SJSA1 (cell line): ENCODE data around the gene APBB2. TPM values are rescaled to one million over a fixed set of nuclear protein-coding genes. Genes with fewer than 3 reads are reported as not detected.
"Not testable (repeated sequence)": the region's sequence is repeated elsewhere in the genome, so short reads cannot be mapped to it uniquely, and the experiment has no call there.

Experiments used
- DNase-seq, 2 experiments: peaks; one replicate each; pipeline ENCODE4 v3.0.0-alpha.2; 2015 to 2020; ENCODE audit warnings: low spot score in 2 of 2, low read depth in 1 of 2
- H3K27ac ChIP-seq: fragments of 250-450 bp; sonication (Bioruptor Pico); 2 replicates; pipeline ENCODE4 v1.5.1; 2020; ENCODE audit warnings: mild to moderate bottlenecking, moderate library complexity
- H3K27me3 ChIP-seq: fragments of 250-450 bp; sonication (Bioruptor Pico); replicated peaks from 2 replicates; pipeline ENCODE4 v1.5.1; 2020; ENCODE audit warnings: mild to moderate bottlenecking, moderate library complexity
- H3K36me3 ChIP-seq: fragments of 250-450 bp; sonication (Bioruptor Pico); 2 replicates; pipeline ENCODE4 v1.5.1; 2020; ENCODE audit warnings: mild to moderate bottlenecking
- H3K4me1 ChIP-seq: fragments of 250-450 bp; sonication (Bioruptor Pico); replicated peaks from 2 replicates; pipeline ENCODE4 v1.6.1; 2021; ENCODE audit warnings: mild to moderate bottlenecking
- H3K4me3 ChIP-seq: fragments of 250-450 bp; sonication (Bioruptor Pico); 2 replicates; pipeline ENCODE4 v1.5.1; 2020; ENCODE audit warnings: mild to moderate bottlenecking
- H3K9me3 ChIP-seq: fragments of 250-450 bp; sonication (Bioruptor Pico); replicated peaks from 2 replicates; pipeline ENCODE4 v1.5.1; 2020; ENCODE audit warnings: mild to moderate bottlenecking
- total RNA-seq: library from RNA; depleted of rRNA; stranded (reverse); fragments of >200 nt; shearing (Covaris generic); gene quantifications from 2 replicates; pipeline ENCODE4 v1.2.3, GENCODE V29; 2014

APBB2 gene
- total RNA-seq, 1 experiment from 2014 or later = 12.9 TPM

DNA sequence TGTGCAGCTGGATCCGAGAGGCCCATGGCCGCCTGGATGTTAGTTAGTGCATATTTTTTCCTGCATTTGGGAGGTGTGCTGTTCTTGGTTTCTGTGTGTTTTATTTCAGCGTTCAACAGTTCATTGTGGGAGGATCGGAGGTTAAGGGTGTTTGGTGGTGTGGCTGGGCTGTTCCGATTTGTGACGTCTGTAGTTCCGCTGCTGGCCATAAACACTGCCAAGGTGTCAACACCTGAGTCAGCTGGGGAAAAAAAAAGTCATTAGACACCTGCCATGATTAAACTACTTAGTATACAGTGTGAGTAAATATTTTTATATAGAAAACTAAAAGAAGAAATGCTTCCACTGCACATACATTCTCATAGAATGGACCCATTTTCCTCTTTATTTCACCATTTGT lies 200.2 kb downstream of the APBB2 start:
- Histone ChIP-seq H3K27me3 (no peaks in the 10 kb centered on the region), H3K4me1 (no peaks in the 10 kb centered on the region), H3K9me3 (no peaks in the 10 kb centered on the region), H3K4me3 (no peak overlapping the region), H3K27ac (no peak overlapping the region), H3K36me3 (no peaks in the 10 kb centered on the region)
- no peak for DNase-seq

GRCh38 chr4:41013746-41014145 lies 200.6 kb downstream of the APBB2 start:
- Histone ChIP-seq H3K4me1 (no peaks in the 10 kb centered on the region), H3K36me3 (no peaks in the 10 kb centered on the region), H3K27me3 (no peaks in the 10 kb centered on the region), H3K9me3 (no peaks in the 10 kb centered on the region), H3K4me3 (no peak overlapping the region), H3K27ac (no peak overlapping the region)
- DNase-seq = no peak

GRCh38 chr4:41012911-41013310 lies 201.4 kb downstream of the APBB2 start:
- no peak overlapping the region for H3K27ac ChIP-seq
- no peaks in the 10 kb centered on the region for H3K27me3 ChIP-seq
- no peak for DNase-seq
- no peaks in the 10 kb centered on the region for H3K36me3 ChIP-seq
- no peaks in the 10 kb centered on the region for H3K9me3 ChIP-seq
- no peak overlapping the region for H3K4me3 ChIP-seq
- H3K4me1 ChIP-seq = no peaks in the 10 kb centered on the region

DNA sequence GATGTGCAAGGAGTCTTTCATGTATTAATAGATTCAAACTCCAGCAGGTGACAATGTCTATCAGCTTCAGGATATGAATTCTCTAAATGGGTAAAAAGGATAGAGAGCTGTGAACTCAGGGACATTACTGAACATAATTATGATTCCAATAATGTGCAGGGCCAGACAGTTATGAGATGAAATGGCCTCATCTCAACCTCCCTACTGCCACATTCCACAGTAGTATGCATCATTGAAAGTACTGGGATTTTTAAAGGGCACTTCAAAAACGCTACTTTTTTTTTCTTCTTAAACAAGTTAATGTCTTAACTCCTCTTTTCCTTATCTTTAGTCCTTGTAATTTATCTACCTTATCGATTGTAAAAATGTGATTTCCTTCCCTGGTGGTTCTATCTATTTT lies 202.0 kb downstream of the APBB2 start:
- Histone ChIP-seq H3K36me3 (no peaks in the 10 kb centered on the region), H3K4me1 (no peaks in the 10 kb centered on the region), H3K27me3 (no peaks in the 10 kb centered on the region), H3K9me3 (no peaks in the 10 kb centered on the region), H3K27ac (no peak overlapping the region), H3K4me3 (no peak overlapping the region)
- no peak for DNase-seq

DNA sequence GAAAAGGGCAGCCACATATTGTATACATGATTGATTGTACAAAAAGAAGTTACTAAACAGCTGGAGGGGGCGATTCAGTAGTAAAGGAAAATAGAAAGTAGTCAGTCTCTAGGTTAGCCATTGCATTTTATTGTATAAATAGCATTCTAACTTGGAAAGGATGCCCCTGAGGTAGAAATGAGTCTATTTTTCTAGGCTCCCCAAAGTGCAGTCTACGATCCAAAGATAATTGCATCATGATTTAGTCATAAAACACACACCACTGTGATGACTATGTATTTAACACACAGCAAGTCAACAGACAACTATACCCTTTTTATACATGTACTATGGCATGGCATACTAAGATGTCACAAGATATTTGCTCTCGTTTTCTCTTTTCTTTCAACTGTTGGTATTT lies 204.9 kb downstream of the APBB2 start:
- no peak for DNase-seq
- no peaks in the 10 kb centered on the region for H3K36me3 ChIP-seq
- no peaks in the 10 kb centered on the region for H3K9me3 ChIP-seq
- H3K4me3 ChIP-seq = no peak overlapping the region
- no peak overlapping the region for H3K27ac ChIP-seq
- H3K4me1 ChIP-seq = no peaks in the 10 kb centered on the region
- H3K27me3 ChIP-seq = no peaks in the 10 kb centered on the region

GRCh38 chr4:41006141-41006540 lies 208.2 kb downstream of the APBB2 start:
- no peaks in the 10 kb centered on the region for H3K9me3 ChIP-seq
- no peaks in the 10 kb centered on the region for H3K4me1 ChIP-seq
- DNase-seq = no peak
- no peaks in the 10 kb centered on the region for H3K27me3 ChIP-seq
- H3K4me3 ChIP-seq = no peak overlapping the region
- H3K27ac ChIP-seq = no peak overlapping the region
- no peaks in the 10 kb centered on the region for H3K36me3 ChIP-seq

DNA sequence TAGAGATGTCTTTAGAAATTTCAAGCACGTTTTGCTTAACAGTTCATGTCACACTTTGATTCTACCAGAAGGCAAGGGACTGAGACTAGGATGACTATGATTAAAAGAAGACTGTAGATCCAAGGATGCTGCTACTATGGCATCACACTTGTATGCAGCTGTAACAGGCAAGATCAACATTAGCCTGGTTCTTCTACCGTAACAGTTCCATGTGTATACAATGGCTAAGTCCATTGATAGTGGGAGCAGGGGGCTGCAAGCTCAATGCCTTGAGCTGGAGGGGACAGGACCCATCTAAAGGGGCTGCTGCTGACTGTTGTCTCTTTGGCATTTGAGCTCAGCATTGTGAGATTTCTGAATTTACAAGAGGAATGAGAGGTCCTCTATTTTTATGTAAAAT lies 212.0 kb downstream of the APBB2 start:
- no peaks in the 10 kb centered on the region for H3K9me3 ChIP-seq
- H3K27ac ChIP-seq = no peak overlapping the region
- peaks cover 14% of the 10 kb centered on the region for H3K4me1 ChIP-seq
- no peaks in the 10 kb centered on the region for H3K27me3 ChIP-seq
- H3K4me3 ChIP-seq = no peak overlapping the region
- H3K36me3 ChIP-seq = no peaks in the 10 kb centered on the region
- no peak for DNase-seq

DNA sequence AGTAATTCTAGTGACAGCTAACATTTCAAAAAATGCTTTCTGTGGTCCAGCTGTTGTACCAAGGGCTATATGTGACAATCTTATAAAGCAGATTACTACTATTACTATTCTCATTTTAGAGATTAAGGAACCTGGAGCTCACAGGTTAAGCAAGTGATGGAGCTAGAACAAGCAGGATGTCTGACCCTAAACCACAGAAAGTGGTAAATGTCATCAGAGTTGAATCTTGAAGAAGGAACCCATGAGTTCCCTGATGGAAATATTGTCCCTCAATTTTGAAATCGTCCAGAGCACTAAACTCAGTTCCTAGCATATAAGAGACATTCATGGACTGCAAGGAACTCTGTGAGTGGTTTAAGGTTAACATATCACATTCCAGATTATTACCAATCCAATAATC lies 214.0 kb downstream of the APBB2 start:
- no peaks in the 10 kb centered on the region for H3K9me3 ChIP-seq
- no peak for DNase-seq

GRCh38 chr4:40998675-40999358 lies 215.5 kb downstream of the APBB2 start:
- peak overlapping the region; percentile 59 for H3K27ac ChIP-seq
- H3K4me3 ChIP-seq = no peak overlapping the region
- H3K4me1 ChIP-seq = peaks cover 19% of the 10 kb centered on the region
- H3K27me3 ChIP-seq = no peaks in the 10 kb centered on the region
- peak in 1 of 2 experiments; percentile 54 for DNase-seq
- H3K9me3 ChIP-seq = no peaks in the 10 kb centered on the region
- no peaks in the 10 kb centered on the region for H3K36me3 ChIP-seq

More for the DNA sequence above, 214.0 kb downstream of the APBB2 start:
- H3K36me3 ChIP-seq = no peaks in the 10 kb centered on the region
- H3K27me3 ChIP-seq = no peaks in the 10 kb centered on the region
- H3K27ac ChIP-seq = no peak overlapping the region
- H3K4me3 ChIP-seq = no peak overlapping the region
- H3K4me1 ChIP-seq = peaks cover 14% of the 10 kb centered on the region

- peaks cover 37% of the 10 kb centered on the region for H3K4me1 ChIP-seq
- H3K27ac ChIP-seq = no peak overlapping the region
- no peak overlapping the region for H3K4me3 ChIP-seq
- no peaks in the 10 kb centered on the region for H3K9me3 ChIP-seq
- no peaks in the 10 kb centered on the region for H3K27me3 ChIP-seq
- no peaks in the 10 kb centered on the region for H3K36me3 ChIP-seq
- DNase-seq = no peak
Observed at GRCh38 chr4:40995850-40996249, 218.5 kb downstream of the APBB2 start.

GRCh38 chr4:40994321-40994720 lies 220.0 kb downstream of the APBB2 start:
- not testable (repeated sequence) for H3K27me3 ChIP-seq, H3K27ac ChIP-seq, H3K36me3 ChIP-seq, H3K4me3 ChIP-seq, H3K9me3 ChIP-seq
- peaks cover 47% of the 10 kb centered on the region for H3K4me1 ChIP-seq
- peak in 1 of 2 experiments; percentile 35 for DNase-seq

GRCh38 chr4:40993296-40993693 lies 221.0 kb downstream of the APBB2 start:
- H3K9me3 ChIP-seq, H3K36me3 ChIP-seq, H3K27me3 ChIP-seq, DNase-seq, H3K4me3 ChIP-seq: not testable (repeated sequence)
- H3K27ac ChIP-seq = 0 out of 2 replicates have a peak overlapping the region, but pooled peaks have one; percentile 91
- H3K4me1 ChIP-seq = peaks cover 37% of the 10 kb centered on the region

DNA sequence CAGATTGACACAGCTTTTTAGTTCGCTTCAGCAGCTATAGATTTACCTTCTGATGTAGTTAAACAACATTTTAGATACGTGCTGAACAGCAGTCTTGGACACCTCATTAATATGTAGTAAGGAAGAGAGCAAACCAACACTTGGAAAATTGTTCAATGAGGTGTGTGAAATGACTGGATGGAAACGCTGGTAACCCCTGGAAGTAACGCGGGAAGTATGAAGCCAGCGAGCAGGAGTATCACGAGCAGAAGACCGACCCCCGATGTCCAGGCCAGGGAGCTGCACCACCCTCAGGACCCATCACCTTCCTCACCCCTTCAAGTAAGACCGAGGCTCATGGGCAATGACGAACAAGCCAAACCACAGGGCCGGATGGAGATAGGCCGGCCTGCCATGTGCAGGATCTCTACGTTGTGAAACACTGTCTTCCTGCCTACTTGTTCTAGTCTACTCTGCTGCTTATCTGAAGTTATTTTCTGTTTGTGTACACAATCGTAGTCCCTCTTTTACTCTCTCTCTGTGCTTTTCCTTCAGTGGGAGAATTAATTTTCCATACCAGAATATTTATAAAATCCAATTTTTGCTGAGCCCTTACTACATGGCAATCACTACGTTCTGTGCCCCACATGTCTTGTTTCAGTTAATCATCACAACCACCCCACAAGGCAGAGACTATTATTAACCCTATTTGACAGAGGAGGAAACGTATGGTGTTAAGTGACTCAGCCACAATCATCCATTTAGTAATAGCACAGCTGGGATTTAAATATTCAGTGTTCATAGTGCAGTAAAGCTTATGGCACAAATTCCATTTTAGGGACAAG lies 221.7 kb downstream of the APBB2 start:
- H3K27ac ChIP-seq = peak overlapping the region; percentile 91; the same call in 1 of the 2 replicates
- peaks cover 36% of the 10 kb centered on the region for H3K4me1 ChIP-seq
- H3K36me3 ChIP-seq = no peaks in the 10 kb centered on the region; the same call in 1 of the 2 replicates
- H3K27me3 ChIP-seq = no peaks in the 10 kb centered on the region
- no peaks in the 10 kb centered on the region for H3K9me3 ChIP-seq
- no peak overlapping the region for H3K4me3 ChIP-seq
- DNase-seq = no peak

DNA sequence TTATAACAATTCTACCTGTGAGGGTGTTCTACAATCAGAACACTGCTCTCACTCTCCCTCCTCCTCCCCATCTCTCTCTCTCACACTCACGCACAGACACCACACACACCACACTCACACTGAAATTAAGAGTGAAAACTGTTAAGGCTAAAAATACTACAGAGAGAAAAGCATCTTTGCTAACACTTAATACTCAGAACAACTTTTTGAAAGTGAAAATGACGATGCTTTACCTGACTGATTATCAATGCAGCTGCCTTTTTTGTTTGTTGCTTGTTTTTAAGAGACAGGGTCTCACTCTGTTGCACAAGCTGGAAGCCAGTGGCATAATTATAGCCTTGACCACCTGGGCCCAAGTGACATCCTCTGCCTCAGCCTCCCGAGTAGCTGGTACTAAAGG lies 222.4 kb downstream of the APBB2 start:
- Histone ChIP-seq H3K4me1 (peaks cover 36% of the 10 kb centered on the region), H3K36me3 (no peaks in the 10 kb centered on the region; the same call in 1 of the 2 replicates), H3K27ac (peak overlapping the region; percentile 91), H3K4me3 (no peak overlapping the region), H3K9me3 (no peaks in the 10 kb centered on the region), H3K27me3 (no peaks in the 10 kb centered on the region)
- no peak for DNase-seq
